ENCODE data around the gene WDR91. TPM values are rescaled to one million over a fixed set of nuclear protein-coding genes. Genes with fewer than 3 reads are reported as not detected.

WDR91 gene
- total RNA-seq, 1 experiment from 2014 or later, result 10.1 TPM

DNA sequence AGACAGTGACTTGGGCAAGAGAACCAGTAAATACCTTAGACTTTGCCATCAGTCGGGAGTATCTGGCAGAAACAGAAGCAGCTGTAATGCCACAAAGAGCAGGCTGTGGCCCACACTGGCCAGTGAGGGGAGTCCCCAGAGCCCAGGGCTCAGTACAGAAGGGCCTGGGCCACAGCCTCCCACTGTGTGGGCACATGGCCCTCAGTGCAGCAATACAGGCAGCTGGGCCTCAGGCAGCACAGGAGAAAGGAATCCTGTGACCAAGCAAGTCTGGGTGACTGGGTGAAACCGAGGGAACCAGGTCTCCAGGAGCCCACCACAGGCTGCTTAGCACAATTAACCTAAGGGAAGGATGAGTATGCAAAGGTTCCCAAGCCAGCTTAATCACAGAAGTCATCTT is 14.0 kb downstream of the WDR91 start (continued):
- TF ChIP-seq, protein P1, sequence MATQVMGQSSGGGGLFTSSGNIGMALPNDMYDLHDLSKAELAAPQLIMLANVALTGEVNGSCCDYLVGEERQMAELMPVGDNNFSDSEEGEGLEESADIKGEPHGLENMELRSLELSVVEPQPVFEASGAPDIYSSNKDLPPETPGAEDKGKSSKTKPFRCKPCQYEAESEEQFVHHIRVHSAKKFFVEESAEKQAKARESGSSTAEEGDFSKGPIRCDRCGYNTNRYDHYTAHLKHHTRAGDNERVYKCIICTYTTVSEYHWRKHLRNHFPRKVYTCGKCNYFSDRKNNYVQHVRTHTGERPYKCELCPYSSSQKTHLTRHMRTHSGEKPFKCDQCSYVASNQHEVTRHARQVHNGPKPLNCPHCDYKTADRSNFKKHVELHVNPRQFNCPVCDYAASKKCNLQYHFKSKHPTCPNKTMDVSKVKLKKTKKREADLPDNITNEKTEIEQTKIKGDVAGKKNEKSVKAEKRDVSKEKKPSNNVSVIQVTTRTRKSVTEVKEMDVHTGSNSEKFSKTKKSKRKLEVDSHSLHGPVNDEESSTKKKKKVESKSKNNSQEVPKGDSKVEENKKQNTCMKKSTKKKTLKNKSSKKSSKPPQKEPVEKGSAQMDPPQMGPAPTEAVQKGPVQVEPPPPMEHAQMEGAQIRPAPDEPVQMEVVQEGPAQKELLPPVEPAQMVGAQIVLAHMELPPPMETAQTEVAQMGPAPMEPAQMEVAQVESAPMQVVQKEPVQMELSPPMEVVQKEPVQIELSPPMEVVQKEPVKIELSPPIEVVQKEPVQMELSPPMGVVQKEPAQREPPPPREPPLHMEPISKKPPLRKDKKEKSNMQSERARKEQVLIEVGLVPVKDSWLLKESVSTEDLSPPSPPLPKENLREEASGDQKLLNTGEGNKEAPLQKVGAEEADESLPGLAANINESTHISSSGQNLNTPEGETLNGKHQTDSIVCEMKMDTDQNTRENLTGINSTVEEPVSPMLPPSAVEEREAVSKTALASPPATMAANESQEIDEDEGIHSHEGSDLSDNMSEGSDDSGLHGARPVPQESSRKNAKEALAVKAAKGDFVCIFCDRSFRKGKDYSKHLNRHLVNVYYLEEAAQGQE (IDR thresholded peaks at IDR 0.05; ENCODE audit: low read depth), result no peak

DNA sequence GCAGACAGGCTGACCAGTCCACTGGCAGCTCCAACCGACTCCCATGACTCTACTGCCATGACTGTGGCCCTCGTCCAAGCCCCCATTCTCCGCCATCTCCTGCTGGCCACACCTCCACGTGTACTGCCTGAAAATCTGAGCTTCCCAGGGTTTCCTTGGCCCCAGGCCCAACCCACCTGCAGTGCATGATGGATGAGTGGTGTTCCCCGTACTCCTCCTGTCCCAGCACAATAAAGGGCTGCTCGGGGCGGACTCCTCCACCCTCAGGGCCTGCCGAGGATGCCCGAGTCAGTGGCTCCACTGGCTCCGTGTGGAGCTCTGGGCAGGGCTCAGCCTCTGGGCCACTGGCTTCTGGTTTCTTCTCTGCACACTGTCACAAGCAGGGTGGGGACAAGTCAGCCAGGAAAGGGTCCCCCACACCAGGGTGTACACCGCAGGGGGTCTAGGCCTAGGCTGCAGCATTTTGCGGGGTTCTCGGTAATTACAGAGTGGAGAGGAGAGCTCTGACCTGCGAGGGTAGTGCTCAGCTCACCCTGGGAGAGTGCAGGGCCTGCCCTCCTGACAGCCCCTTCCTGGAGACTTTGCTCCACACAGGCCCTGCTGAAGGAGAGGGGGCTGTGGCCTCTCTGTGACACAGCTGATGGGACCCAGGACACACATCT is 15.2 kb downstream of the WDR91 start:
- DNase-seq (ENCODE audit: low read depth, low spot score) (no peak), ATAC-seq (no peak)
- no peak overlapping the region for H3K4me2 ChIP-seq (ENCODE audit: low read length)
- no peak overlapping the region for H3K27ac ChIP-seq (ENCODE audit: low read depth, low read length)
- intact Hi-C loops (cut with micrococcal nuclease), result no loop called here
- CTCF ChIA-PET, result no interaction called here
- no peak overlapping the region for H3K9ac ChIP-seq (ENCODE audit: low read length)
- no peak overlapping the region for H3K4me3 ChIP-seq (replicated peaks in 1 of 2; ENCODE audit: low read depth in 1 of 2, low read length in 2 of 2)
- H3K27me3 ChIP-seq (ENCODE audit: insufficient read depth, low read length), result no peaks in the 10 kb centered on the region
- no peaks in the 10 kb centered on the region for H3K9me3 ChIP-seq (ENCODE audit: control insufficient read depth in 1 of 2, insufficient read depth in 1 of 2, low read depth in 1 of 2, low read length in 2 of 2)
- no peak for TF ChIP-seq FOSL1 (IDR thresholded peaks at IDR 0.05; ENCODE audit: low read depth)
- no peaks in the 10 kb centered on the region for H3K4me1 ChIP-seq (ENCODE audit: control insufficient read depth in 1 of 2, insufficient read depth in 2 of 2, low read length in 2 of 2)
- H3K36me3 ChIP-seq (ENCODE audit: control insufficient read depth in 1 of 2, insufficient read depth in 2 of 2, low read length in 2 of 2), result peaks cover 2 to 3% of the 10 kb centered on the region in 2 experiments; a peak in 3 of 4 replicates
- H4K20me1 ChIP-seq (ENCODE audit: insufficient read depth), result no peaks in the 10 kb centered on the region
- RAD21 ChIA-PET (ENCODE audit: low non-redundant PET in 1 of 2, low total read pairs in 2 of 2, uncharacterized antibody in 2 of 2, unreplicated experiment in 2 of 2), result no interaction called here
- H2AFZ ChIP-seq (ENCODE audit: low read depth, low read length, poor library complexity, severe bottlenecking), result no peak overlapping the region
- H3K79me2 ChIP-seq (ENCODE audit: insufficient read depth, low read length), result no peaks in the 10 kb centered on the region
- POLR2A ChIA-PET, result no interaction called here
- BruUV-seq (replicated peaks), result no TSS peak
- no peaks in the 10 kb centered on the region for H3K9me2 ChIP-seq (ENCODE audit: insufficient read depth)

DNA sequence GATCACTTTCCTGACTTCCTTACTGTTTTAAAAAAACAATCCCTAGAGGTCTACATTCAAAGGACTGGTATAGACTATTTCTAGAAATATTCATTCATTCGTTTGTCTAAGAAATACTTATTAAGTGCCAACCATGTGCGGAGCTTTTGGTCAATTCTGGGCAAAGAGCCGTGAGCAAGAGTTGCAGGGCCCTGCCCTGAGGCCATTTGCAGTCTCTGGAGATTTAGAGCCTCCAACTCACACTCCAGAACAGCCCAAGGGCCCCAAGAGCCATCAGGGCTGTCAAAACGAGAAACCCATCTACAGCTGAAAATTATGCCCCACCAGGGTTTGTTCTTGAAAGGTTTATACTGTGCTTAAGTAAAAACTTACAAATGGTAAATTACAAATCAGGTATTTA is 16.2 kb downstream of the WDR91 start:
- intact Hi-C loops (cut with micrococcal nuclease), result no loop called here
- Histone ChIP-seq H3K9ac (ENCODE audit: low read length) (no peak overlapping the region), H3K27me3 (ENCODE audit: insufficient read depth, low read length) (no peaks in the 10 kb centered on the region), H3K36me3 (ENCODE audit: control insufficient read depth in 1 of 2, insufficient read depth in 2 of 2, low read length in 2 of 2) (peaks cover 0 to 2% of the 10 kb centered on the region in 2 experiments; a peak in 2 of 4 replicates), H3K9me3 (ENCODE audit: control insufficient read depth in 1 of 2, insufficient read depth in 1 of 2, low read depth in 1 of 2, low read length in 2 of 2) (no peaks in the 10 kb centered on the region), H3K79me2 (ENCODE audit: insufficient read depth, low read length) (no peaks in the 10 kb centered on the region), H3K27ac (ENCODE audit: low read depth, low read length) (no peak overlapping the region), H3K4me1 (ENCODE audit: control insufficient read depth in 1 of 2, insufficient read depth in 2 of 2, low read length in 2 of 2) (no peaks in the 10 kb centered on the region), H3K4me3 (replicated peaks in 1 of 2; ENCODE audit: low read depth in 1 of 2, low read length in 2 of 2) (no peak overlapping the region), H3K4me2 (ENCODE audit: low read length) (no peak overlapping the region), H3K9me2 (ENCODE audit: insufficient read depth) (no peaks in the 10 kb centered on the region), H4K20me1 (ENCODE audit: insufficient read depth) (no peaks in the 10 kb centered on the region), H2AFZ (ENCODE audit: low read depth, low read length, poor library complexity, severe bottlenecking) (no peak overlapping the region)
- ATAC-seq (no peak), DNase-seq (ENCODE audit: low read depth, low spot score) (no peak)
- CTCF ChIA-PET, result no interaction called here
- POLR2A ChIA-PET, result no interaction called here
- RAD21 ChIA-PET (ENCODE audit: low non-redundant PET in 1 of 2, low total read pairs in 2 of 2, uncharacterized antibody in 2 of 2, unreplicated experiment in 2 of 2), result no interaction called here
- BruUV-seq (replicated peaks), result no TSS peak
- no peak for TF ChIP-seq EZH2 (IDR thresholded peaks at IDR 0.05)
- TF ChIP-seq EGR1 (IDR thresholded peaks at IDR 0.05; ENCODE audit: low read depth), result no peak
- TF ChIP-seq, protein P2, sequence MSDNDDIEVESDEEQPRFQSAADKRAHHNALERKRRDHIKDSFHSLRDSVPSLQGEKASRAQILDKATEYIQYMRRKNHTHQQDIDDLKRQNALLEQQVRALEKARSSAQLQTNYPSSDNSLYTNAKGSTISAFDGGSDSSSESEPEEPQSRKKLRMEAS (IDR thresholded peaks at IDR 0.05), result no peak
- no peak for TF ChIP-seq TCF7L2 (IDR thresholded peaks at IDR 0.05; ENCODE audit: borderline replicate concordance, extremely low read depth, insufficient read depth, insufficient read length)
- TF ChIP-seq SRF (IDR thresholded peaks at IDR 0.05; ENCODE audit: low read depth), result no peak
- no peak for TF ChIP-seq ELF1 (IDR thresholded peaks at IDR 0.05; ENCODE audit: borderline replicate concordance, low read depth)
- TF ChIP-seq ZFX (IDR thresholded peaks at IDR 0.05), result no peak
- TF ChIP-seq, protein P3, sequence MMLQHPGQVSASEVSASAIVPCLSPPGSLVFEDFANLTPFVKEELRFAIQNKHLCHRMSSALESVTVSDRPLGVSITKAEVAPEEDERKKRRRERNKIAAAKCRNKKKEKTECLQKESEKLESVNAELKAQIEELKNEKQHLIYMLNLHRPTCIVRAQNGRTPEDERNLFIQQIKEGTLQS (IDR thresholded peaks at IDR 0.05), result no peak
- no peak for TF ChIP-seq SIN3A (IDR thresholded peaks at IDR 0.05; ENCODE audit: low read depth)
- TF ChIP-seq, protein P4, sequence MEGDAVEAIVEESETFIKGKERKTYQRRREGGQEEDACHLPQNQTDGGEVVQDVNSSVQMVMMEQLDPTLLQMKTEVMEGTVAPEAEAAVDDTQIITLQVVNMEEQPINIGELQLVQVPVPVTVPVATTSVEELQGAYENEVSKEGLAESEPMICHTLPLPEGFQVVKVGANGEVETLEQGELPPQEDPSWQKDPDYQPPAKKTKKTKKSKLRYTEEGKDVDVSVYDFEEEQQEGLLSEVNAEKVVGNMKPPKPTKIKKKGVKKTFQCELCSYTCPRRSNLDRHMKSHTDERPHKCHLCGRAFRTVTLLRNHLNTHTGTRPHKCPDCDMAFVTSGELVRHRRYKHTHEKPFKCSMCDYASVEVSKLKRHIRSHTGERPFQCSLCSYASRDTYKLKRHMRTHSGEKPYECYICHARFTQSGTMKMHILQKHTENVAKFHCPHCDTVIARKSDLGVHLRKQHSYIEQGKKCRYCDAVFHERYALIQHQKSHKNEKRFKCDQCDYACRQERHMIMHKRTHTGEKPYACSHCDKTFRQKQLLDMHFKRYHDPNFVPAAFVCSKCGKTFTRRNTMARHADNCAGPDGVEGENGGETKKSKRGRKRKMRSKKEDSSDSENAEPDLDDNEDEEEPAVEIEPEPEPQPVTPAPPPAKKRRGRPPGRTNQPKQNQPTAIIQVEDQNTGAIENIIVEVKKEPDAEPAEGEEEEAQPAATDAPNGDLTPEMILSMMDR (IDR thresholded peaks at IDR 0.05 in 2 of 3, conservative IDR thresholded peaks at IDR 0.05 in 1 of 3; ENCODE audit: borderline replicate concordance in 1 of 3, insufficient read depth in 1 of 3, low read depth in 2 of 3, low read length in 2 of 3), result no peak
